Stimulated activated CD8-positive, alpha-beta memory T cell treated with anti-CD3 and anti-CD28 coated beads, Interleukin-7, amount 100 ng/mL, for 4 hours (primary cell): ENCODE measurements around the gene SSRP1.

Experiments used
- DNase-seq, 2 donors: peaks; one replicate each; pipeline ENCODE4 v3.0.0-alpha.2; 2020; ENCODE audit warnings: low read depth in 2 of 2

SSRP1 gene

GRCh38 chr11:57359396-57359795 lies 23.7 kb upstream of the SSRP1 start:
- no peak for DNase-seq

DNA sequence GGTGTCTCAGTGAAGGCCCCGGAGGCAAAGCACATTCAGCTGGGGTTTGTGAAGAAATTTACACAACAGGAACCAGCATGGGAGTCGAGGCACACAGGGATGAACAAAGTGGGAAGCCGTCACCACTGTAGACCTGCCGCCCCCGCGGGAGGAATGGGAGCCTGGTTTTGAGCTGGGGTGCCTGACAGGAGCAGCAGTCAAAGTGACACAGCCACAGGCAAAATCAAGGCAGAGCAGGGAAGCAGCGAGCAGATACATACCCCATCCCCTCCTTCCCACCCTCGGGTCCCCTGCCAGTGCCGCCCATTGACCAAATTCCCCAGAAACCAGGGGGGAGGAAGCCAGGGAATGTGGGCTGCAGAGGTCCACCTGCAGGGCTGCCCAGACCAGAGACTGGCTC lies 23.3 kb upstream of the SSRP1 start:
- no peak for DNase-seq

GRCh38 chr11:57358543-57358961 lies 22.9 kb upstream of the SSRP1 start:
- DNase-seq: no peak

GRCh38 chr11:57357856-57358255 lies 22.2 kb upstream of the SSRP1 start:
- no peak for DNase-seq

DNA sequence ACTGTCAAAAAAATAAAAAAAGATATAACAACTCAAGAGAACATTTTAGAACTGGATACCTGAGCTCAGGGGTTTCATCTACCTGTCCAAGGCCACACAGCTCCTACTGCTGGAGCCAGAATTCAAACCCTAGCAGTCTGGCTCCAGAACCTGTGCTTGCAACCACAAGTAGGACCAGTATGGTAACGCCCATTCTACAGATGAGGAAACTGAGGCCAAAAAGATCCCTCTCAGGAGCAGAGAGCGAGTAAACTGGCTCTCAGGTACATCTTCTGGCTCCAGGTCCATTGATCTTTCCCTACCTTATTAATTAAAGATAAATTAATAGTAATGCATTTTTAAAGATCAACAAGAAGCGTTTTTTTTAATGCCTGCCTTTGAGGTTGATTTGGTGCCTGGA lies 21.6 kb upstream of the SSRP1 start:
- no peak for DNase-seq

DNA sequence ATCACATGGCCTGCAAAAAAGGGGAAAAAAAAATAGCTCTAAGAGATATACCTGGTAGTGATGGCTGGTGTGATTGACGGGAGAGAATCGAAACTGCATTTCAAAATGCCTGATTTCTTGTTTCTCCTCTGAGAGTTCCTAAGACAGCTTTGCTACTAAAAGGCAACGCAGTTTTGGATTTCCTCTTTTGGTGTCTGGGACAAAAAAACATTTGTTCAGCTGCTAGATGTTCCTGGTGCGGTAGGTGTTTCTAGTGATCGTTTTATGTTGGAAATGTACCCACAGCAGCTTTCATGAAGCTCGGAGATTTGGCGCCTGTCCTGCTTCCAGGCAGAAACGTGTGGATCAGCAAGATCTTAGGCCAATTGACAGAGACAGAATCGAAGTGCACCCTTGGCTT lies 20.6 kb upstream of the SSRP1 start:
- DNase-seq: no peak

GRCh38 chr11:57354699-57355098 lies 19.0 kb upstream of the SSRP1 start:
- no peak for DNase-seq

DNA sequence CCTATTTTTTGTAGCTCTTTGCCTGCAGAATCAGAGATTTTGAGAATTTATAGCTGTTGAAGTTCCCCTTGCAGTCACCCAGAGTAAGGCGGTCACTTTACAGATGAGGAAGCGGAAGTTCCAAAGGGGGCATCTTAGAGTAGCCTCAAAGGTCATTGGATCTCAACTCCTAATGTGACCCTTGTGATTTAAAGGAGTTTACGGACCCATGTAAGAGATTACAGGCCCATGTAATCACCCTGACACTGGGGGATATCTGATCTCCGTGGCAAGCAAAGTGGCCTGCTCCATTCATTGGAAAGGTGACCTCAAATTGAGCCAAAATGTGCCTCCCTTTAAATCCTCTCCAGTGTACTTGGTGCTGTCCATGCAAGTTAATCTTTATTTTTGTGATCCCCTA lies 18.2 kb upstream of the SSRP1 start:
- no peak for DNase-seq

- DNase-seq: no peak
Measured at GRCh38 chr11:57353446-57353845, 17.8 kb upstream of the SSRP1 start.

DNA sequence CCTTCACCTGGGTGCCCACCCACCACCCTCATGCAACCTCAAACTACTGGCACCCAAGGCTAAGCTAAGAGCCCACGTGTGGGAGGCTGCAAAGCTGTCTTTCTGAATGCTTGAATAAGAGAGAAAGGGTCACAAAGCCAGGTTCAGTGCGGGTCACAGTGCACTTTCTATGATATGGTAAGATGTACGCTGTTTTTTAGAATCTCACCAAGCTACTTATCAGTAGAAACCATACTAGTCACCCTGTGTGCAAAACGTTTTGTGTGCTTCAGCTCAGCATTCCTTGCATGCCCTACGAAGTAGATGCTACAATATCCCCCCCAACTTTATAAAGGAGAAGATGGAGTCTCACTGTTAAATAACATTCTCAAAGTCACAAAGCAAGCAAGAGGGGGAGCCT lies 17.3 kb upstream of the SSRP1 start:
- DNase-seq: no peak

DNA sequence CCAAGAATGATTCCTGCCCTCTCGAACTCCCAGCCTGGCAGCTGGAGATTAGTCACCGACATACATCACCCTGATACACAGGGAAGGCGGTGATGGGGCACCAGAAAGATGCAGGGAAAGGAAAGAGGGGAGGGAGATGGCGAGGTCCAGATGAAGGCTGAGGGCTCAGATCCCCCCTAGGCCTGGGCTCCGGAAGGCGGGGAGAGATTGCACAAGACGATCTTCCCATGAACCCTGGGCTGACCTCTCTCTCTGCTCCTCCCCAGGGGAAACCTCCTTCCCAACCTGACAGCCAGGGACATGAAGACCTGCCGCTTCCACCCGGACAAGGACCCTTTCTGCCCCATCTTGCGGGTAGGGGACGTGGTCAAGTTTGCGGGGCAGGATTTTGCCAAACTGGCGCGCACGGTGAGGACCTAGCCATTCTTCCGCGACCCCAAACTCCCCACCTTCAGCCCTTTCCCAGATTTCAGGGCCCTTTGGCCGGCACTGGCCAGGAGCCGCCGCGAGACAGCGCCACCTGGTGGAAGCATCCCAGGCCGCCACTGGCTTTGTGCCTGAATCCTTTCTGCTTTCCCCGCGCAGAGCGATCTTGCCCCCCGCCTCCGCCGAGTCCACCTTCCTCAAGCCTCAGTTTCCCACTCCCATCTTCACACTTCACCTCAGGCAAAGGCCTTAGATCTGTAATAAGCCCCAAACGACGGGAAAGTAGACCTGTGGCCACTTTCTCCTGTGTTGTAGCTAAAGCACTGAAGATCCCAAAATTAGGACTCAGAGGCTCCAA lies 14.0 kb upstream of the SSRP1 start:
- DNase-seq: peak; percentile 28 to 44

- no peak for DNase-seq
Measured at GRCh38 chr11:57348636-57349313, 13.1 kb upstream of the SSRP1 start.

- no peak for DNase-seq
Measured at GRCh38 chr11:57348052-57348451, 12.4 kb upstream of the SSRP1 start.

DNA sequence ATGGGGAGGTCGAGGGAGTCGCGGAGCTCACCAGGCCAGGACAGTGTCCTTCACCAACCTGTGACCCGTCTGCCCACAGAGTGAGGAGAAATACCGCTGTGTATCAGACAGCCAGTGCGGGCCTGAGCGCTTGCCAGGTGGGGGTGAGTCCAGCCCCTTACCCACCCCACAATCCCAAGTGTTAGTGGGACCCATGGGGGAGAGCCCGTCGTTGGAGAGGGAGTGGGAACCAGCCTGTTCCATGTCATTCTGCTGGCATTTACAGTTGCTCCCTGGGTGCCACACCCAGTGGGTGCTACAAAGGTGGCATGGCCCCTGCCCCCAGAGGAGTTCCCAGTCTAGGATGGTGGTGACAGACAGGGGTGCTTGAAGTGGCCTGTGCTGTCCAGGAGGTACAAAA lies 11.6 kb upstream of the SSRP1 start:
- DNase-seq: no peak

DNA sequence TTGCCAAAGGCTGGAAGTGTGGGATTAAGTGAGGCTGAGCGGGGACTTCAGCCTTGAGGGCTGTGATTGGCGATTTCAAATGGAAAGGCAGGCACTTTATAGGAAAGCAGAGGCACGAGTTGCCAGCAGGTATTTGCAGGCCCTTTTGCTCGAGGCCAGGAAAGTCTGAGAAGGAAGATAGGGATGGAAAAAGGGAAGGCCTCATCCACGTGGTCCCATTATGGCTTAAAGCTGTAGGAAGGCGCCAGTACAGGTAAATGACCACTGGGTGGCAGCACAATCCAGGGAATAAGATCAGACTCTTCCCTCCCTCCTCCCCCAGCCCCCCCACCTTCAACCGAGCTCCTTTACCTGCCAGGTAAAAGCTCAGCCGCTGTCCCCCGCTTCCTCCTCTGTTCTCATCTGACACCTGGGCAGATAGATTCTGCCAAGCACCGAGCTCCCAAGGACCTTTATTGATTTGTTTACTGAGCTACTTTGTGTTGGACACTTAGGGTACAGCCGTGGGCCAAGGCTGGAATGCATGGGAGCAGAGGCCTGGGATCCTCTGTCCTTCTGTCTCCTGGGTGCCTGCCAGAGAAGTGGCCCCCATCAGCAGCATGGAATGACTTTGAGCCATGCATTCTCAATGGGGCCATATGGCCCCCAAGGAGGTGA lies 10.0 kb upstream of the SSRP1 start:
- DNase-seq: peak; percentile 42 to 51

- DNase-seq: no peak
Measured at GRCh38 chr11:57344826-57345225, 9.1 kb upstream of the SSRP1 start.

DNA sequence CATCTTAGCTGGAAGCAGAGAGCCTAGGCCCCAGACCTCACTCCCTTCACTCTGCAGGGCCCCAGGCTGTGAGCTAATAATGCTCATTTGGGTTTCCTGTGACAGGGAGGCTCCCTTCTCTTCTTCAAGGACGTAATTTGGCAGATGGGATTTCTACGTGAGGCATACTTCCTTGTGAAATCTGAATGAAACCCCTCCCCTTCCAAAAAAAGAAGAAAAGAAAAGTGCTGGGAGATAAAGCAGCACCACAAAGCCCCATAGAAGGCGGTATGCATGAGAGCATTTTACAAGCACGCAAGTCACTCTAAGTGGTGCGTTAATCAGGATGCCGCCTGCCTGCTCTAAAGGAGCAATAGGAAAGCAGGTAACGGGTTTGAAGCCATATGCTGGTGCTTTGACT lies 8.1 kb upstream of the SSRP1 start:
- no peak for DNase-seq

DNA sequence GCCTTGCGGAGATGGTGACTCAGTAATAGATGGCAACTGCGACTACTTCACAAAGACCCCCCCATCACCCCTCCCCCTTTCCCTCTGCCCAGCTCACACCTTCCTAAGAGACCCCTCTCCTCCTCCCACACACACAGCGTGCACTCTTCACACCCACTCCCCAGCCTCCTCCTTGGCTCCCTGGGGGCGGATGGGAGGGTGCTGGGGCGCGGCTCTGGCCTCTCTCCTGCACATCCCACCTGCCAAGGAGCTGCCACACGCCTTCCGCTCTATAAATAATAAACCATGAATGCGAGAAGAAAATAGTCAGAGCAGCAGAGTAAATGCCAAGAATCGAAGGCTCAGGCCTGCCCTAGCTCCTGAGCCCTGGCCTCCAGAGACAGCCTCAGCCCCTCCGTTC lies 7.0 kb upstream of the SSRP1 start:
- DNase-seq: no peak

DNA sequence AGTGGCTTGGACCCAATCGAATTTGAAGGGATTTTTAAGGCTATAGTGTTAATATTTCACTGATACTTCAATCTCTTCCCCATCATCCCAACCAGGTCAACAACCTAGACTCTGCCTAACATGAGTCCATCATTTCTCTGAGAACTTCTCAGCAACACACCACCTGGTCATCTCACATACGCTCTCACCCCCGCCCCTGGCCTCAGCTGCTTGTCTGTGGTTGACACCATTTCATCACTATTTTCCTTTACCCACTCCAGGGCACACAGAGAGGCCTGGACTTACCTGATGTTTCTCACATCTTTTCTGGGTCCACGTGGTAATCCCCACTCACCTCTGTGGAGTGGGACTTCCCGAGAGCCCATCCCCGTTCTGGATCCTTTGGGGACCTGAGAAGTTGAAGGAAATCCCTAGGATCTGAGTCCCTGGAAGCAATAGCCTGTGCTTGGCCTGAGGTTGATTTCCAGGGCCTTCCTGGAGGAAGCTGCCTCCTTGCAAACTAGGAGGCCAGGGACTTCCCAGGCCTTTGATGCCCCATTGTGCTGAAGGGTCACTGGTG lies 5.6 kb upstream of the SSRP1 start:
- no peak for DNase-seq

- DNase-seq: no peak
Measured at GRCh38 chr11:57340039-57340615, 4.4 kb upstream of the SSRP1 start.

- no peak for DNase-seq
Measured at GRCh38 chr11:57339328-57339727, 3.6 kb upstream of the SSRP1 start.

- no peak for DNase-seq
Measured at GRCh38 chr11:57338142-57338541, 2.5 kb upstream of the SSRP1 start, which contains the start of gene P2RX3. Gene P2RX3, plus strand, starts transcription at chr11:57338352. Its CDS starts 199 bp downstream, at chr11:57338551.
